Endodermal cell (in vitro differentiated cells): ENCODE measurements around the gene RAB7B. TPM values are rescaled to one million over a fixed set of nuclear protein-coding genes. Genes with fewer than 3 reads are reported as not detected.

ENCODE experiments used
- DNase-seq: peaks from one replicate; pipeline ENCODE4 v3.0.0-alpha.2; 2017
- H3K27ac ChIP-seq: 2 replicates; pipeline ENCODE4 v1.5.1; 2013; ENCODE audit warnings: mild to moderate bottlenecking, low read depth, low read length, moderate library complexity
- H3K27me3 ChIP-seq: 2 replicates; pipeline ENCODE4 v1.6.1; 2013; ENCODE audit warnings: mild to moderate bottlenecking, low read length, moderate library complexity; ENCODE audit not compliant: insufficient read depth, control insufficient read depth, poor library complexity, severe bottlenecking
- H3K36me3 ChIP-seq: 2 replicates; pipeline ENCODE4 v1.7.0; 2013; ENCODE audit warnings: mild to moderate bottlenecking, low read length, moderate library complexity; ENCODE audit not compliant: control insufficient read depth, insufficient read depth
- H3K4me1 ChIP-seq: one replicate; pipeline ENCODE4 v1.7.0; 2013; ENCODE audit warnings: low read length; ENCODE audit not compliant: control insufficient read depth, insufficient read depth
- H3K4me3 ChIP-seq: 2 replicates; pipeline ENCODE4 v1.5.1; 2013; ENCODE audit warnings: mild to moderate bottlenecking, low read length, moderate library complexity
- H3K9ac ChIP-seq: 2 replicates; pipeline ENCODE4 v1.6.1; 2013; ENCODE audit warnings: mild to moderate bottlenecking, low read length, moderate library complexity; ENCODE audit not compliant: poor library complexity, severe bottlenecking; ENCODE audit errors: extremely low read depth
- H3K9me3 ChIP-seq: 2 replicates; pipeline ENCODE4 v1.6.1; 2013; ENCODE audit warnings: mild to moderate bottlenecking, low read length, moderate library complexity; ENCODE audit not compliant: control insufficient read depth
- H3K27ac Mint-ChIP-seq: 2 replicates; pipeline ENCODE4 v1.8.0; 2020; ENCODE audit warnings: mixed read lengths
- H3K27me3 Mint-ChIP-seq: 2 replicates; pipeline ENCODE4 v1.8.0; 2021; ENCODE audit warnings: mild to moderate bottlenecking, mixed read lengths; ENCODE audit not compliant: insufficient read depth
- H3K36me3 Mint-ChIP-seq: 2 replicates; pipeline ENCODE4 v1.8.0; 2020; ENCODE audit warnings: low read depth, mixed read lengths
- H3K4me1 Mint-ChIP-seq: 2 replicates; pipeline ENCODE4 v1.8.0; 2020; ENCODE audit warnings: mixed read lengths
- H3K4me3 Mint-ChIP-seq: 2 replicates; pipeline ENCODE4 v1.8.0; 2020; ENCODE audit warnings: mild to moderate bottlenecking, moderate library complexity, mixed read lengths
- H3K9me3 Mint-ChIP-seq: 2 replicates; pipeline ENCODE4 v1.8.0; 2020; ENCODE audit warnings: mild to moderate bottlenecking, mixed read lengths
- WGBS, 2 experiments: methylation state at CpG; one replicate each; pipeline versions ENCODE4 v1.1.5 to v1.1.7; 2013; ENCODE audit warnings: missing lambda C conversion rate in 2 of 2, mixed read lengths in 1 of 2; ENCODE audit not compliant: insufficient coverage in 1 of 2, insufficient read length in 1 of 2; 5-methylcytosine and 5-hydroxymethylcytosine counted together
- total RNA-seq, 2 donors: library from RNA; stranded (reverse); fragmentation: NEBNext Ultra II Directional in 1 of 2; extraction: Animal tissue kit (Norgen Biotek cat#: 25700) in 1 of 2; gene quantifications; 2 replicates in 1 of 2; 3 replicates in 1 of 2; pipeline ENCODE4 v1.2.1, GENCODE V29; 2021
- TF ChIP-seq, protein P1 (sequence below): fragments of 200-600 bp; sonication (generic); conservative IDR thresholded peaks from 2 replicates; pipeline ENCODE4 v1.5.0; 2021; ENCODE audit warnings: antibody characterized with exemption, mild to moderate bottlenecking

Gene RAB7B
- total RNA-seq, 2 donors from 2014 or later: not detected

- no peak overlapping the region for H3K4me3 ChIP-seq
Measured at GRCh38 chr1:205935869-205936268, 67.3 kb downstream of the RAB7B start.

DNA sequence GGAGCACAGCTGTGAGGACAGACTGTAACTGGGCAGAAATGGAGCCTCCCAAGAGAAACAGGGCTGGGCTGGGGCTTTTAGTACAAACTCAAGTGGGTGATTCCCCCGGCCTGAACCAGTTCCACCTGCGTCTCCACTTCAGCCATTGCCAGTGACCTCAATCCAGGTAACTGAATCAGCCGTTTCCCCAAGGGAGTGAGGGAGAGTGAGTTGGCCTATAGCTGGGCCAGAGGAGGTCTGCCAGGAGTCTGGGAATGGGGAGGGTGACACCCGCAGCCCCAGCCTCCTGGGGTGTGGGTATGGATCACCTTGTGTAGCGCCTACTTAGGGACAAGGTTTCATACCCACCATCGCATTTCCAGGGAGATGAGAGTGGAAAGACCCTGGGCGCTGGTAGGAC, 68.4 kb downstream of the RAB7B start:
- peaks cover 13% of the 10 kb centered on the region for H3K4me1 ChIP-seq
- H3K27me3 ChIP-seq: no peaks in the 10 kb centered on the region
- Mint-ChIP-seq H3K4me3 (no peak overlapping the region), H3K27ac (no peak overlapping the region), H3K9me3 (no peaks in the 10 kb centered on the region), H3K27me3 (peaks cover 18% of the 10 kb centered on the region), H3K36me3 (no peaks in the 10 kb centered on the region), H3K4me1 (peaks cover 32% of the 10 kb centered on the region)
- DNase-seq: no peak
- H3K27ac ChIP-seq: no peak overlapping the region
- WGBS, 2 experiments: 93 to 100% methylated on average over 3 to 7 of the region's 7 CpGs
- no peak overlapping the region for H3K9ac ChIP-seq
- no peaks in the 10 kb centered on the region for H3K9me3 ChIP-seq
- TF ChIP-seq, protein P1, sequence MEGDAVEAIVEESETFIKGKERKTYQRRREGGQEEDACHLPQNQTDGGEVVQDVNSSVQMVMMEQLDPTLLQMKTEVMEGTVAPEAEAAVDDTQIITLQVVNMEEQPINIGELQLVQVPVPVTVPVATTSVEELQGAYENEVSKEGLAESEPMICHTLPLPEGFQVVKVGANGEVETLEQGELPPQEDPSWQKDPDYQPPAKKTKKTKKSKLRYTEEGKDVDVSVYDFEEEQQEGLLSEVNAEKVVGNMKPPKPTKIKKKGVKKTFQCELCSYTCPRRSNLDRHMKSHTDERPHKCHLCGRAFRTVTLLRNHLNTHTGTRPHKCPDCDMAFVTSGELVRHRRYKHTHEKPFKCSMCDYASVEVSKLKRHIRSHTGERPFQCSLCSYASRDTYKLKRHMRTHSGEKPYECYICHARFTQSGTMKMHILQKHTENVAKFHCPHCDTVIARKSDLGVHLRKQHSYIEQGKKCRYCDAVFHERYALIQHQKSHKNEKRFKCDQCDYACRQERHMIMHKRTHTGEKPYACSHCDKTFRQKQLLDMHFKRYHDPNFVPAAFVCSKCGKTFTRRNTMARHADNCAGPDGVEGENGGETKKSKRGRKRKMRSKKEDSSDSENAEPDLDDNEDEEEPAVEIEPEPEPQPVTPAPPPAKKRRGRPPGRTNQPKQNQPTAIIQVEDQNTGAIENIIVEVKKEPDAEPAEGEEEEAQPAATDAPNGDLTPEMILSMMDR: no peak
- H3K4me3 ChIP-seq: no peak overlapping the region
- no peaks in the 10 kb centered on the region for H3K36me3 ChIP-seq

More at GRCh38 chr1:205935869-205936268, 67.3 kb downstream of the RAB7B start:
- no peaks in the 10 kb centered on the region for H3K27me3 ChIP-seq
- Mint-ChIP-seq H3K4me3 (no peak overlapping the region), H3K4me1 (peaks cover 35% of the 10 kb centered on the region), H3K36me3 (no peaks in the 10 kb centered on the region), H3K27me3 (peaks cover 18% of the 10 kb centered on the region), H3K27ac (no peak overlapping the region), H3K9me3 (no peaks in the 10 kb centered on the region)
- DNase-seq: no peak
- peaks cover 19% of the 10 kb centered on the region for H3K4me1 ChIP-seq
- H3K9ac ChIP-seq: no peak overlapping the region
- 88 to 94% methylated on average over 4 to 8 of the region's 8 CpGs for WGBS, 2 experiments
- TF ChIP-seq, protein P1: no peak
- H3K36me3 ChIP-seq: no peaks in the 10 kb centered on the region
- H3K9me3 ChIP-seq: no peaks in the 10 kb centered on the region
- H3K27ac ChIP-seq: no peak overlapping the region

DNA sequence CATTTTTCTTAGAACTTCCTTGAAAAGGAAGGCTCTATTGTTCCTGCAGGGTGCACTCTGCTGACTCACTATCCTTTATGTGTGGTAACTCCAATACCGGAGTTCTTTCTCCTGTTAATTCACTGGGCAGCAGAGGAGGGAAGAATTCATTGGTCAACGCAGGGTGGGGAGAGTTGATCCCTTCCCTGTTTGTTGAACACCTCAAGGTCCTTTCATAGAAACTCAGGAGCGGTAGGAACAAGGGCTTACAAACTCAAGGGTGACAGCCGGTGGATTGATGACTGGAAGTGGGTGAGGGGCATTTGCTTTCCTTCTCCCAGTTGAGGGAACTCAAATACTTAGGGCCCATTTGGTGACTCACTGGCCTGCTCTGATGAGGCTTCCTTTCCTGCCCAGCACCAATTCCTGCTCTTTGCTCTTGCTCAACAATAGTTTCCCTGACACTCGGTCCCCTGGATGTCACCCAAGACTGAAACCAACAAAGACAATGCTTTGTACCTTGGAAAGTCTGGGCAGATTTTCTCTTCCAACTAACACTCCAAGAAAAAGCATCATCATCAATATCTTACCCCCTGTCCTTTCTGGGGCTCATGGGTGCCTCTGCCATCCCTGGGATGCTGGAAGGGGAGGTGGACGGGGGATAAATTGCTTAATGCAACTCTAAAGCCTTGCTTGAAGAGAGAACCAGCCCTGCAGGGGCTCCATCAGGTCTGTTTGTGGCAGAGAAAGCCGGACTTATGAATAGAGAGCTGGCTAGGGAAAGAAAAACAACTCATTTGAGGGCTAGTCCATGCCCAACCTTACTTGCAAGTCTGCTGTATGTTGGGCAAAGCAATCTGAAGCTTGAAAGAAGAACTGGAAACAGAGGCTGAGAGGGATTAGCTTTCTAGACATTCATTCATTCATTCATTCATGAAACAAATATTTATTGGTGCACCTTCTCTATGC, 69.2 kb downstream of the RAB7B start:
- Histone ChIP-seq H3K36me3 (no peaks in the 10 kb centered on the region), H3K4me3 (no peak overlapping the region), H3K9me3 (no peaks in the 10 kb centered on the region), H3K27ac (no peak overlapping the region), H3K9ac (no peak overlapping the region), H3K4me1 (peaks cover 12% of the 10 kb centered on the region), H3K27me3 (no peaks in the 10 kb centered on the region)
- 49 to 70% methylated on average over 6 to 7 of the region's 7 CpGs for WGBS, 2 experiments
- H3K4me3 Mint-ChIP-seq: no peak overlapping the region
- H3K4me1 Mint-ChIP-seq: peaks cover 23% of the 10 kb centered on the region
- peaks cover 19% of the 10 kb centered on the region for H3K27me3 Mint-ChIP-seq
- no peaks in the 10 kb centered on the region for H3K9me3 Mint-ChIP-seq
- TF ChIP-seq, protein P1: no peak
- H3K27ac Mint-ChIP-seq: no peak overlapping the region
- no peak for DNase-seq
- H3K36me3 Mint-ChIP-seq: no peaks in the 10 kb centered on the region
